ENCODE results near the gene SCFD2. TPM values are rescaled to one million over a fixed set of nuclear protein-coding genes. Genes with fewer than 3 reads are reported as not detected.

SCFD2 gene
- total RNA-seq, 4 donors from 2014 or later, result 14.3 to 37.8 (median 27.7) TPM

- Histone ChIP-seq H3K27me3 (no peaks in the 10 kb centered on the region), H3K9me3 (no peaks in the 10 kb centered on the region), H3K4me3 (no peak overlapping the region), H3K27ac (no peak overlapping the region), H3K4me1 (no peaks in the 10 kb centered on the region), H3K36me3 (no peaks in the 10 kb centered on the region)
- DNase-seq, result no peak
- 91 to 93% methylated on average over 4 of the region's 4 CpGs for WGBS, 2 donors
- intact Hi-C loops (cut with DNase I), result no loop called here
- TF ChIP-seq, protein P1, sequence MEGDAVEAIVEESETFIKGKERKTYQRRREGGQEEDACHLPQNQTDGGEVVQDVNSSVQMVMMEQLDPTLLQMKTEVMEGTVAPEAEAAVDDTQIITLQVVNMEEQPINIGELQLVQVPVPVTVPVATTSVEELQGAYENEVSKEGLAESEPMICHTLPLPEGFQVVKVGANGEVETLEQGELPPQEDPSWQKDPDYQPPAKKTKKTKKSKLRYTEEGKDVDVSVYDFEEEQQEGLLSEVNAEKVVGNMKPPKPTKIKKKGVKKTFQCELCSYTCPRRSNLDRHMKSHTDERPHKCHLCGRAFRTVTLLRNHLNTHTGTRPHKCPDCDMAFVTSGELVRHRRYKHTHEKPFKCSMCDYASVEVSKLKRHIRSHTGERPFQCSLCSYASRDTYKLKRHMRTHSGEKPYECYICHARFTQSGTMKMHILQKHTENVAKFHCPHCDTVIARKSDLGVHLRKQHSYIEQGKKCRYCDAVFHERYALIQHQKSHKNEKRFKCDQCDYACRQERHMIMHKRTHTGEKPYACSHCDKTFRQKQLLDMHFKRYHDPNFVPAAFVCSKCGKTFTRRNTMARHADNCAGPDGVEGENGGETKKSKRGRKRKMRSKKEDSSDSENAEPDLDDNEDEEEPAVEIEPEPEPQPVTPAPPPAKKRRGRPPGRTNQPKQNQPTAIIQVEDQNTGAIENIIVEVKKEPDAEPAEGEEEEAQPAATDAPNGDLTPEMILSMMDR (IDR thresholded peaks at IDR 0.05), result no peak
- TF ChIP-seq POLR2A (IDR thresholded peaks at IDR 0.05), result no peak
These were observed 401.2 kb downstream of the SCFD2 start for GRCh38 chr4:52964561-52965101.

DNA sequence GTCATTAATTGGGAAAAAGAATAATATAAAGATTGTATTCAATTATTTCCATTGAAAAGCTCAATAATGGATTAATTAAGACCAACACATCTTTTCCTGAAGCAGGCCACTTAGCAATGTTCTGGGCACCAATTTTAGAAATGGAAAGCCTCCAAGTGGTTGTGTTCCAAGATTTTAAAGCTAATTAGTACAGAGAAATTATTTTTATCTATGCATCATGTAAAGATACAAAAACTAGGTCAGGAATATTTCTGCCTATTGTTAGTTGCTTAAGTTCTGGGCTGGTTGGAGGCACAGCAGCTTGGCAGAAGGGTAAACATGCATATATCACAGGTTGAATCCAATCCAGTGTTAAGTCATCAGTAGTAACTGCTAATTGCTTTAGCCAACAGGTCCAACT is 401.9 kb downstream of the SCFD2 start:
- Histone ChIP-seq H3K27me3 (no peaks in the 10 kb centered on the region), H3K9me3 (no peaks in the 10 kb centered on the region), H3K36me3 (no peaks in the 10 kb centered on the region), H3K4me1 (no peaks in the 10 kb centered on the region), H3K27ac (no peak overlapping the region), H3K4me3 (no peak overlapping the region)
- TF ChIP-seq, protein P1 (IDR thresholded peaks at IDR 0.05), result no peak
- TF ChIP-seq POLR2A (IDR thresholded peaks at IDR 0.05), result no peak
- DNase-seq, result no peak
- intact Hi-C loops (cut with DNase I), result no loop called here

- intact Hi-C loops (cut with DNase I), result no loop called here
- TF ChIP-seq, protein P1 (IDR thresholded peaks at IDR 0.05), result no peak
- no peak for TF ChIP-seq POLR2A (IDR thresholded peaks at IDR 0.05)
- no peaks in the 10 kb centered on the region for H3K4me1 ChIP-seq
- no peak overlapping the region for H3K27ac ChIP-seq
- H3K9me3 ChIP-seq, result no peaks in the 10 kb centered on the region
- H3K27me3 ChIP-seq, result no peaks in the 10 kb centered on the region
- H3K36me3 ChIP-seq, result no peaks in the 10 kb centered on the region
- WGBS, 2 donors, result 73 to 85% methylated on average over 3 of the region's 3 CpGs
- no peak overlapping the region for H3K4me3 ChIP-seq
- DNase-seq, result no peak
These were observed 403.1 kb downstream of the SCFD2 start for GRCh38 chr4:52962721-52963120.

GRCh38 chr4:52961666-52962412 is 404.0 kb downstream of the SCFD2 start:
- Histone ChIP-seq H3K27me3 (no peaks in the 10 kb centered on the region), H3K9me3 (no peaks in the 10 kb centered on the region), H3K4me1 (no peaks in the 10 kb centered on the region), H3K27ac (no peak overlapping the region), H3K36me3 (no peaks in the 10 kb centered on the region), H3K4me3 (no peak overlapping the region)
- TF ChIP-seq, protein P1 (IDR thresholded peaks at IDR 0.05), result no peak
- TF ChIP-seq POLR2A (IDR thresholded peaks at IDR 0.05), result no peak
- 86 to 92% methylated on average over 3 of the region's 3 CpGs for WGBS, 2 donors
- no peak for DNase-seq
- intact Hi-C loops (cut with DNase I), result no loop called here

- H3K4me1 ChIP-seq, result no peaks in the 10 kb centered on the region
- TF ChIP-seq POLR2A (IDR thresholded peaks at IDR 0.05), result no peak
- TF ChIP-seq, protein P1 (IDR thresholded peaks at IDR 0.05), result no peak
- DNase-seq, result no peak
- 84 to 89% methylated on average over 3 of the region's 3 CpGs for WGBS, 2 donors
- H3K36me3 ChIP-seq, result no peaks in the 10 kb centered on the region
- H3K4me3 ChIP-seq, result no peak overlapping the region
- H3K27me3 ChIP-seq, result no peaks in the 10 kb centered on the region
- intact Hi-C loops (cut with DNase I), result no loop called here
- H3K9me3 ChIP-seq, result no peaks in the 10 kb centered on the region
- H3K27ac ChIP-seq, result no peak overlapping the region
These were observed 406.3 kb downstream of the SCFD2 start for GRCh38 chr4:52959541-52959940.
